D721Med (cell line): ENCODE measurements around the gene CDK5R2.

Source experiments
- DNase-seq: peaks from one replicate; pipeline ENCODE4 v3.0.0; 2011; ENCODE audit warnings: low spot score; ENCODE audit not compliant: insufficient read length
- FAIRE-seq: peaks from 2 replicates; lab custom pipeline; 2011; peaks lifted over from hg19 to GRCh38; lab: Jason Lieb, UNC
- TF ChIP-seq, protein P1 (sequence below): IDR thresholded peaks from 2 replicates; pipeline ENCODE4 v1.5.1; 2012; ENCODE audit warnings: mild to moderate bottlenecking, control low read depth; ENCODE audit not compliant: insufficient read depth; ENCODE audit errors: missing control alignments

The CDK5R2 gene

DNA sequence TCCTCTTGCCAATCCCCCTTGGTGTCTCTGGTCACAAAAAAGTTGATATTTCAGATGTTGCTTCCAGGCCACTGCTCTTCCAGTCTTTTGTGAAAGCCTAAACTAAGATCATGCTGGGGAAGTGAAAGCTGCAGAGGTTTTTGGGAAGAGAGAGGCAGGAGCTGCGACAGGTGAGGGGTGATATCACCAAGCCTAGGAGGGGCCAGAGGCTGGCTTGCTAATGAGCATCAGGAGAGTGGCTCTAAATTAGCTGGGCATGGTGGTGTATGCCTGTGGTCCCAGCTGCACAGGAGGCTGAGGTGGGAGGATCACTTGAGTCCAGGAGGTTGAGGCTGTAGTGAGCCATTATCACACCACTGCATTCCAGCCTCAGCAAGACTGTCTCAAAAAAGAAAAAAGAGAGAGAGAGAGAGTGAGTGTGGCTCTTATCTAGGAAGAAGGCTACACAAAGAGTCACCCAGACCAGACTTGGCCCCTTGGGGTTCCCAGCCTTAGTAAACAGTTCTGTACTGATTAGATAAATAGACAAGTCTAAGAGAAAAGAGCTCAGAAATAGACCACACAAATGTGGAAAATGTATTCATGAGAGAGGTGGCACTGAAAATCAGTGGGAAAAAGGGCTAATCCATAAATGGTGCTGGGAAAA, 14.6 kb upstream of the CDK5R2 start:
- no peak for FAIRE-seq
- no peak for DNase-seq
- TF ChIP-seq, protein P1, sequence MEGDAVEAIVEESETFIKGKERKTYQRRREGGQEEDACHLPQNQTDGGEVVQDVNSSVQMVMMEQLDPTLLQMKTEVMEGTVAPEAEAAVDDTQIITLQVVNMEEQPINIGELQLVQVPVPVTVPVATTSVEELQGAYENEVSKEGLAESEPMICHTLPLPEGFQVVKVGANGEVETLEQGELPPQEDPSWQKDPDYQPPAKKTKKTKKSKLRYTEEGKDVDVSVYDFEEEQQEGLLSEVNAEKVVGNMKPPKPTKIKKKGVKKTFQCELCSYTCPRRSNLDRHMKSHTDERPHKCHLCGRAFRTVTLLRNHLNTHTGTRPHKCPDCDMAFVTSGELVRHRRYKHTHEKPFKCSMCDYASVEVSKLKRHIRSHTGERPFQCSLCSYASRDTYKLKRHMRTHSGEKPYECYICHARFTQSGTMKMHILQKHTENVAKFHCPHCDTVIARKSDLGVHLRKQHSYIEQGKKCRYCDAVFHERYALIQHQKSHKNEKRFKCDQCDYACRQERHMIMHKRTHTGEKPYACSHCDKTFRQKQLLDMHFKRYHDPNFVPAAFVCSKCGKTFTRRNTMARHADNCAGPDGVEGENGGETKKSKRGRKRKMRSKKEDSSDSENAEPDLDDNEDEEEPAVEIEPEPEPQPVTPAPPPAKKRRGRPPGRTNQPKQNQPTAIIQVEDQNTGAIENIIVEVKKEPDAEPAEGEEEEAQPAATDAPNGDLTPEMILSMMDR, result no peak

DNA sequence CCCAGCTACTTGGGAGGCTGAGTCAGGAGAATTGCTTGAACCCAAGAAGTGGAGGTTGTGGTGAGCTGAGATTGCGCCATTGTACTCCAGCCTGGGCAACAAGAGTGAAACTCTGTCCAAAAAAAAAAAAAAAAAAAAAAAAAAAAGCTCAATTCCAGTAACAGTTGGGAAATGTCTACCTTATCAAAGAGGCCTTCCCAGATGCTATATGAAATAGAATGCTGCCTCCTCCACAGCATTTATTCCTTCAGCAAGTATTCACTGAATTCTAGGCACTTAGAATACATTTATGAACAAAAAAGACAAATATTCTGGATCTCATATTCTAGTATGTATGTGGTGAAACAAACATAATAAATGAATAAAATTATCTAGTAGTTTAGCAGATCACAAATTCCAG, 12.8 kb upstream of the CDK5R2 start:
- TF ChIP-seq, protein P1, result no peak
- FAIRE-seq, result no peak
- DNase-seq, result no peak

DNA sequence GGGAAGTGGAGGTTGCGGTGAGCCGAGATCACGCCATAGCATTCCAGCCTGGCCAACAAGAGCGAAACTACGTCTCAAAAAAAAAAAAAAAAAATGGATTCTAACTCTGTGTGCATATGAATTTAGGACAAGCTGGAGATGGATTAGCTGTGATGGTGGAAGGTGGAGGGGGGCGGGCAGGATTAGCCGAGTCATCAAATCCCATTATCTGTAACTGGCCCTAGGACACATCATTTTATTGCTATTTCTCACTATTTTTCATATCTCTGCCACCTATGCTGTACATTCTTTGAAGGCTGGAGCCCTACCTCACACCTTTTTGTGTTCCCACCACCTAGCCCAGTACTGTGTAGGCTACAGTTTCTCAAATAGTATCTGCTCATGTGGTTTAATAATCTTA, 7.3 kb upstream of the CDK5R2 start:
- TF ChIP-seq, protein P1, result no peak
- FAIRE-seq (no peak), DNase-seq (no peak)

DNA sequence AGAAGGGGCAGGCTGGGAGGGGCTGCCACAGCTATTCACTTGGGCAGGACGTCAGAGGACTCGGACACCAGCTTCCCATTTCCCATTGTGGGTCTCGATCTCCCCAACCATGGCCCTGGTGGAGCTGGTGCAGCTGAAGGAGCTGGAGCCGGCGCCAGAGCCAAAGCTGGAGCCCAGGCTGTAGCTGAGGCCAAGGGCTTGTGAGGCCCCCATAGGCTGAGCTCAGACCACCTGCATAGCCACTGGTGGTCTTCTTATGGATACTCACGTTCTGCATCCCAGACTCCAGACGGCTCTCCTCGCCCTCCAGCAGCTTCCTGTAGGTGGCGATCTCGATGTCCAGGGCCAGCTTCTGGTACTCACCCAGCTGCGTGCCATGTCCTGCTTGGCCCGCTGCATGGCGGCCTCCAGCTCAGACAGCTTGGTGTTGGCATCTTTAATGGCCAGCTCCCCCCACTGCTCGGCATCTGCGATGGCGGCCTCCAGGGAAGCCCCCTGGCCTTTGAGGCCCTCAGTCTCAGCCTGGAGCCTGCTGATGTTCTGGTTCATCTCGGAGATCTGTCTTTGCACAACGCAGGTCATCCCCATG, 6.0 kb upstream of the CDK5R2 start:
- TF ChIP-seq, protein P1, result peak; percentile 11
- DNase-seq, result no peak
- no peak for FAIRE-seq

DNA sequence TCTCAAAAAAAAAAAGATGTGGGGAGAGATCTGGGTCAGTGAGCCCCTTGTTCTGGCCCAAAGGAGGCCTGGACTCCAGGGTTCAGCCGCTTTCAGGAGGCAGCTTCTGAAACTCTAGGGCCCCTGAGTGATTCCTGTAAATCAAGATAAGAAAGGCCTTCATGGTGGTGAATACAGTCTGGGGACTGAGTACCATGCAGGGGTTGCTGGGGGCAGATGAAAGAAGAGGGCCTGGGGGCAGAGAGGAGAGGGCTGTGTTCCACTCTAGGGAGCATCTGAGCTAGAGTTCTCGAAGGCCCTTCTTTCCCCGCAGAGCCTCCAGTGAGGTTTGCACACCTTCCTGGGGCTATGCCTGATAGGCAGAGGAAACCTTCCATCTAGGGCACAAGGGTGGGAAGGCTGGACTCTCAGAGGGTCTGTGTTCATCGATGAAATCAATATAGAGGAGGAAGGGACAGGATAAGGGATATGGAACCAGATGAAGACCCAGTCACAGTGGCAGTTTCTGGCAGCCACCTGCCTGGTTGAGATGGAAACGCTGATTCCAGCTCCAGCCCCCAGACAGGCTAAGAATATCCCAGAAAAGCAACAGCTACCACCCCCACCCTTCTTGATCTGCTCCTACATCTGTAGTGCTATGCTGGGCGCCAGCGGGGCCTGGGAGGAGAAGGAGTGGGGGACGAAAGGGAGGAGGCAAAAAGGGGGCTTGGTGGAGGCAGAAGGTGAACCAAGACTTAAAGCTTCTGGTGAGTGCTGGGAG, 4.7 kb upstream of the CDK5R2 start:
- DNase-seq (no peak), FAIRE-seq (no peak)
- TF ChIP-seq, protein P1, result no peak

DNA sequence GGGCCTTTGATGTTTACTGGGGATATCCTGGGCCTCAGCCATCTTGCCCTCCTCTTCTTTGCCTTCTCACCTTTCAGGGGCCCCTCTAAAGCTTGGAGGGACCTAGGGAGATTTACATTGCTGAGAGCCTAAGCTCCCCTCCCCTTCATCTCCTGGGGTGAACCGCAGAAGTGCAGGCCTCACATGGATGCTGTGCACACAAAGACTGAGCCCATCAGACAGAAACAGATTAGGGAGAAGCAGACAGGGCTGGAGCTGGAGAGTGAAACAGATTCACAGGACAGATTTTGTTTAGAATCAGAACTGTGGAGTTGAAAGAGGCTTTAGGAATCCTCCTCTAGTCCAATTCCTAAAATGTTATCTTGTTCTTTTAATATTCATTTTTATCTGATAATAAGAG, 3.4 kb upstream of the CDK5R2 start:
- TF ChIP-seq, protein P1, result no peak
- DNase-seq (no peak), FAIRE-seq (no peak)
